GM18868 (cell line): Measurements from ENCODE around the gene PRADC1.
A peak's percentile ranks its signal among the peaks of the same experiment; 100 is the strongest.

Source experiments
- ATAC-seq: cut with Tn5 transposase; IDR thresholded peaks from one replicate; pipeline ENCODE4 v1.9.1; 2021; ENCODE audit warnings: mild to moderate bottlenecking, moderate library complexity; ENCODE audit not compliant: unreplicated experiment

The PRADC1 gene

GRCh38 chr2:73238149-73238548 is 5.1 kb upstream of the PRADC1 start:
- ATAC-seq, result no peak

GRCh38 chr2:73237168-73237567 is 4.1 kb upstream of the PRADC1 start:
- no peak for ATAC-seq

- ATAC-seq, result no peak
Observed at GRCh38 chr2:73235315-73236028, 2.4 kb upstream of the PRADC1 start.

GRCh38 chr2:73233932-73234832 is 1.1 kb upstream of the PRADC1 start, which contains the start of gene CCT7:
CCT7 (plus strand) TSS chr2:73234308; CDS start chr2:73234379, 71 bp downstream.
- ATAC-seq, result peak; percentile 60

GRCh38 chr2:73232403-73233153 is 461 bp downstream of the PRADC1 start:
- ATAC-seq, result peak; percentile 3

GRCh38 chr2:73228631-73229030 is 4.4 kb downstream of the PRADC1 start:
- ATAC-seq, result no peak

- no peak for ATAC-seq
Observed at GRCh38 chr2:73227086-73227485, 6.0 kb downstream of the PRADC1 start.

GRCh38 chr2:73225513-73226360 is 7.3 kb downstream of the PRADC1 start:
- no peak for ATAC-seq

GRCh38 chr2:73223821-73224220 is 9.2 kb downstream of the PRADC1 start:
- no peak for ATAC-seq

GRCh38 chr2:73218298-73218697 is 14.7 kb downstream of the PRADC1 start:
- no peak for ATAC-seq

- no peak for ATAC-seq
Observed at GRCh38 chr2:73217826-73218225, 15.2 kb downstream of the PRADC1 start.

- no peak for ATAC-seq
Observed at GRCh38 chr2:73217160-73217559, 15.9 kb downstream of the PRADC1 start.

GRCh38 chr2:73215254-73215653 is 17.8 kb downstream of the PRADC1 start:
- ATAC-seq, result no peak

- peak; percentile 86 for ATAC-seq
Observed at GRCh38 chr2:73214120-73215035, 18.7 kb downstream of the PRADC1 start, which contains the start of gene SMYD5. SMYD5 (plus strand) TSS chr2:73214245; CDS start chr2:73214267, 22 bp downstream.

- peak; percentile 78 for ATAC-seq
Observed at GRCh38 chr2:73212448-73213176, 20.4 kb downstream of the PRADC1 start.

GRCh38 chr2:73212098-73212447 is 21.0 kb downstream of the PRADC1 start:
- ATAC-seq, result no peak

GRCh38 chr2:73210696-73211095 is 22.3 kb downstream of the PRADC1 start:
- no peak for ATAC-seq

GRCh38 chr2:73210019-73210418 is 23.0 kb downstream of the PRADC1 start:
- ATAC-seq, result no peak

- no peak for ATAC-seq
Observed at GRCh38 chr2:73208258-73208657, 24.8 kb downstream of the PRADC1 start.
